Endothelial cell of umbilical vein (primary cell): ENCODE measurements around the gene ERMAP. TPM values are rescaled to one million over a fixed set of nuclear protein-coding genes. Genes with fewer than 3 reads are reported as not detected.

Source experiments
- BruUV-seq: library from RNA; stranded (reverse); fragments of 400-500 nt; replicated peaks from 2 replicates; lab custom pipeline; 2021; lab: Mats Ljungman, UMichigan
- CTCF ChIA-PET: fragments of 300-600, 350-600 bp; sonication (Branson Sonifier 250); formaldehyde crosslinking; loops from one replicate; lab custom pipeline; 2021; ENCODE audit warnings: antibody characterized with exemption, inconsistent platforms; lab: Charles Lee
- POLR2A ChIA-PET: fragments of 300-600, 350-600 bp; sonication (Branson Sonifier 250); formaldehyde crosslinking; loops from one replicate; lab custom pipeline; 2021; ENCODE audit warnings: antibody characterized with exemption, inconsistent platforms; lab: Charles Lee
- DNase-seq: peaks from one replicate; pipeline ENCODE4 v3.0.0-alpha.2; 2011; ENCODE audit warnings: low read depth, low spot score
- FAIRE-seq: peaks from 2 replicates; lab custom pipeline; 2011; peaks lifted over from hg19 to GRCh38; lab: Jason Lieb, UNC
- H2AFZ ChIP-seq: 2 replicates; pipeline ENCODE4 v1.6.0; 2012; ENCODE audit warnings: low read depth, low read length, control low read depth, inconsistent platforms
- H3K27ac ChIP-seq: 2 replicates; pipeline ENCODE4 v1.5.1; 2011; ENCODE audit warnings: low read depth, mild to moderate bottlenecking, control low read depth, low read length, moderate library complexity; ENCODE audit not compliant: insufficient read depth
- H3K27me3 ChIP-seq, 2 experiments: 2 replicates each; pipeline versions ENCODE4 v1.6.0 to v1.6.1; 2011; ENCODE audit warnings: low read length in 2 of 2, mixed read lengths in 1 of 2; ENCODE audit not compliant: control insufficient read depth in 2 of 2, insufficient read depth in 2 of 2
- H3K36me3 ChIP-seq, 2 experiments: 2 replicates in 1 of 2; 3 replicates in 1 of 2; pipeline ENCODE4 v1.5.1; 2011; ENCODE audit warnings: low read length in 2 of 2, mild to moderate bottlenecking in 1 of 2, moderate library complexity in 1 of 2; ENCODE audit not compliant: control insufficient read depth in 2 of 2, insufficient read depth in 2 of 2; ENCODE audit errors: extremely low read depth in 1 of 2
- H3K4me1 ChIP-seq: 3 replicates; pipeline ENCODE4 v1.5.1; 2011; ENCODE audit warnings: mild to moderate bottlenecking, low read length; ENCODE audit not compliant: control insufficient read depth, insufficient read depth; ENCODE audit errors: extremely low read depth
- H3K4me2 ChIP-seq: 2 replicates; pipeline ENCODE4 v1.6.1; 2011; ENCODE audit warnings: low read length, control low read depth, mixed read lengths; ENCODE audit not compliant: insufficient read depth
- H3K4me3 ChIP-seq, 3 experiments: fragments of 200-600 bp in 1 of 3; sonication (generic), shearing (Covaris generic) in 1 of 3; replicated peaks in 1 of 3; 2 replicates each; pipeline ENCODE4 v1.5.1; 2011 to 2016; ENCODE audit warnings: control low read depth in 3 of 3, low read length in 3 of 3, mild to moderate bottlenecking in 2 of 3, inconsistent platforms in 1 of 3, low read depth in 1 of 3, moderate library complexity in 1 of 3; ENCODE audit not compliant: insufficient read depth in 1 of 3
- H3K79me2 ChIP-seq: 2 replicates; pipeline ENCODE4 v1.6.0; 2012; ENCODE audit warnings: low read length, inconsistent platforms; ENCODE audit not compliant: control insufficient read depth, insufficient read depth
- H3K9ac ChIP-seq: replicated peaks from 2 replicates; pipeline ENCODE3; 2011; ENCODE audit warnings: low read length, control low read depth; ENCODE audit not compliant: insufficient read depth; ENCODE audit errors: extremely low read depth
- H3K9me1 ChIP-seq: replicated peaks from 3 replicates; pipeline ENCODE4 v1.6.0; 2011; ENCODE audit warnings: mild to moderate bottlenecking, low read length; ENCODE audit not compliant: control insufficient read depth, insufficient read depth; ENCODE audit errors: extremely low read depth
- H3K9me3 ChIP-seq: replicated peaks from 2 replicates; pipeline ENCODE4 v1.5.1; 2012; ENCODE audit warnings: low read length, inconsistent platforms; ENCODE audit not compliant: control insufficient read depth, insufficient read depth
- H4K20me1 ChIP-seq: replicated peaks from 2 replicates; pipeline ENCODE3; 2011; ENCODE audit warnings: mild to moderate bottlenecking, low read length; ENCODE audit not compliant: control insufficient read depth, insufficient read depth; ENCODE audit errors: extremely low read depth
- EZH2 ChIP-seq: IDR thresholded peaks from 2 replicates; pipeline ENCODE4 v1.6.1; 2012; ENCODE audit warnings: borderline replicate concordance, low read depth, mild to moderate bottlenecking, moderate library complexity, low read length, inconsistent platforms; ENCODE audit not compliant: severe bottlenecking
- FOS ChIP-seq: IDR thresholded peaks from 2 replicates; pipeline ENCODE4 v1.6.1; 2011; ENCODE audit warnings: mild to moderate bottlenecking, low read length, moderate library complexity, borderline replicate concordance; ENCODE audit not compliant: insufficient read depth
- GATA2 ChIP-seq: IDR thresholded peaks from 2 replicates; pipeline ENCODE4 v1.7.0; 2011; ENCODE audit warnings: low read depth, mild to moderate bottlenecking, moderate library complexity, mixed read lengths, low read length; ENCODE audit not compliant: insufficient read length, insufficient read depth
- JUN ChIP-seq: IDR thresholded peaks from 2 replicates; pipeline ENCODE4 v1.6.1; 2011; ENCODE audit warnings: borderline replicate concordance, low read depth; ENCODE audit not compliant: insufficient read length, insufficient read depth
- MAX ChIP-seq: IDR thresholded peaks from 2 replicates; pipeline ENCODE4 v1.6.1; 2011; ENCODE audit not compliant: insufficient read depth, insufficient read length
- MYC ChIP-seq: IDR thresholded peaks from one replicate; pipeline ENCODE4 v1.6.1; 2011; ENCODE audit warnings: mild to moderate bottlenecking, low read depth, low read length
- POLR2A ChIP-seq: IDR thresholded peaks from 2 replicates; pipeline ENCODE4 v1.6.1; 2012; ENCODE audit warnings: low read depth, mild to moderate bottlenecking, control low read depth, low read length
- POLR2AphosphoS5 ChIP-seq: IDR thresholded peaks from 2 replicates; pipeline ENCODE4 v1.6.1; 2012; ENCODE audit warnings: low read depth, mild to moderate bottlenecking, control low read depth, low read length, moderate library complexity; ENCODE audit not compliant: insufficient read depth
- dilution Hi-C: fragments of 300-500 bp; cut with MboI; formaldehyde crosslinking; loops from one replicate; pipeline ENCODE4 v1.15.0; 2019; ENCODE audit warnings: low sequenced_read_pairs; ENCODE audit not compliant: extremely low pct_ligation_motif_present
- intact Hi-C: fragments of 100-400 bp; cut with micrococcal nuclease; formaldehyde crosslinking; loops from one replicate; pipeline ENCODE4 v1.10.0; 2022
- polyA plus RNA-seq, 4 experiments: library from polyadenylated mRNA; depleted of rRNA in 3 of 4; stranded (reverse) in 3 of 4; unstranded in 1 of 4; fragments of >200 nt; gene quantifications; 2 replicates each; pipeline versions ENCODE4 v1.2.1 to v1.2.3, GENCODE V29; 2011 to 2012; ENCODE audit warnings: missing spikeins in 1 of 4
- total RNA-seq: library from RNA; stranded (reverse); gene quantifications from 2 replicates; pipeline ENCODE4 v1.2.3, GENCODE V29; 2021
- TF ChIP-seq, protein P1 (sequence below), 2 donors: IDR thresholded peaks; 1 replicate in 1 of 2; 2 replicates in 1 of 2; pipeline ENCODE4 v1.5.1; 2011; ENCODE audit warnings: low read length in 2 of 2, mild to moderate bottlenecking in 2 of 2, moderate library complexity in 2 of 2, control low read depth in 1 of 2, inconsistent platforms in 1 of 2, low read depth in 1 of 2; ENCODE audit not compliant: insufficient read depth in 1 of 2; ENCODE audit errors: extremely low read depth in 1 of 2

Gene ERMAP
- total and polyA plus RNA-seq, 2 donors (not counting 3 experiments of a cell fraction or from before 2014, with no cell fraction given): 7.8 to 8.6 TPM

- POLR2A ChIA-PET: interaction anchor here (0.7 to 1.2 kb wide), 4 partner anchors 13 to 52 kb away, joined by 3 to 10 read pairs (median 5); partner anchors contain the start of genes TMEM269 and ZNF691
- no peak for DNase-seq
- intact Hi-C loops (loop anchor here (1.0 to 2.0 kb wide), 3 partner anchors 29 to 51 kb away; partner anchors contain the start of genes C1orf50, P3H1, TMEM269 and ZNF691), dilution Hi-C loops (no loop called here)
- CTCF ChIA-PET: interaction anchor here (0.9 to 3.1 kb wide), 6 partner anchors 18 to 256 kb away, joined by 3 to 16 read pairs (median 8); partner anchors contain the start of gene ZNF691
- no peaks in the 10 kb centered on the region for H3K27me3 ChIP-seq
- TF ChIP-seq EZH2: no peak
- no peak for TF ChIP-seq FOS
- no peak for TF ChIP-seq POLR2AphosphoS5
- TF ChIP-seq MAX: no peak
- no peak for TF ChIP-seq GATA2
- TF ChIP-seq, protein P1, sequence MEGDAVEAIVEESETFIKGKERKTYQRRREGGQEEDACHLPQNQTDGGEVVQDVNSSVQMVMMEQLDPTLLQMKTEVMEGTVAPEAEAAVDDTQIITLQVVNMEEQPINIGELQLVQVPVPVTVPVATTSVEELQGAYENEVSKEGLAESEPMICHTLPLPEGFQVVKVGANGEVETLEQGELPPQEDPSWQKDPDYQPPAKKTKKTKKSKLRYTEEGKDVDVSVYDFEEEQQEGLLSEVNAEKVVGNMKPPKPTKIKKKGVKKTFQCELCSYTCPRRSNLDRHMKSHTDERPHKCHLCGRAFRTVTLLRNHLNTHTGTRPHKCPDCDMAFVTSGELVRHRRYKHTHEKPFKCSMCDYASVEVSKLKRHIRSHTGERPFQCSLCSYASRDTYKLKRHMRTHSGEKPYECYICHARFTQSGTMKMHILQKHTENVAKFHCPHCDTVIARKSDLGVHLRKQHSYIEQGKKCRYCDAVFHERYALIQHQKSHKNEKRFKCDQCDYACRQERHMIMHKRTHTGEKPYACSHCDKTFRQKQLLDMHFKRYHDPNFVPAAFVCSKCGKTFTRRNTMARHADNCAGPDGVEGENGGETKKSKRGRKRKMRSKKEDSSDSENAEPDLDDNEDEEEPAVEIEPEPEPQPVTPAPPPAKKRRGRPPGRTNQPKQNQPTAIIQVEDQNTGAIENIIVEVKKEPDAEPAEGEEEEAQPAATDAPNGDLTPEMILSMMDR (IDR thresholded peaks at IDR 0.05; ENCODE audit: extremely low read depth in 1 of 2, insufficient read depth in 1 of 2, low read depth in 1 of 2, low read length in 2 of 2): no peak
- no peak for TF ChIP-seq JUN
- TF ChIP-seq POLR2A: no peak
- TF ChIP-seq MYC: no peak
- H3K4me1 ChIP-seq: peaks cover 18% of the 10 kb centered on the region
- peaks cover 2% of the 10 kb centered on the region for H3K9me1 ChIP-seq
- H3K79me2 ChIP-seq: no peaks in the 10 kb centered on the region
- TSS peak; percentile 69 for BruUV-seq
- no peak for FAIRE-seq
- no peak overlapping the region for H2AFZ ChIP-seq
- H3K4me3 ChIP-seq: no peak overlapping the region
- H3K36me3 ChIP-seq: no peaks in the 10 kb centered on the region
- H3K4me2 ChIP-seq: peak overlapping the region; percentile 74
- no peak overlapping the region for H3K9ac ChIP-seq
- no peaks in the 10 kb centered on the region for H3K9me3 ChIP-seq
- H3K27ac ChIP-seq: no peak overlapping the region
- H4K20me1 ChIP-seq: no peaks in the 10 kb centered on the region
Measured at GRCh38 chr1:42817976-42818375, 1.1 kb downstream of the ERMAP start.
